ENCODE results near the gene BSDC1.
A peak's percentile ranks its signal among the peaks of the same experiment; 100 is the strongest.

The BSDC1 gene

DNA sequence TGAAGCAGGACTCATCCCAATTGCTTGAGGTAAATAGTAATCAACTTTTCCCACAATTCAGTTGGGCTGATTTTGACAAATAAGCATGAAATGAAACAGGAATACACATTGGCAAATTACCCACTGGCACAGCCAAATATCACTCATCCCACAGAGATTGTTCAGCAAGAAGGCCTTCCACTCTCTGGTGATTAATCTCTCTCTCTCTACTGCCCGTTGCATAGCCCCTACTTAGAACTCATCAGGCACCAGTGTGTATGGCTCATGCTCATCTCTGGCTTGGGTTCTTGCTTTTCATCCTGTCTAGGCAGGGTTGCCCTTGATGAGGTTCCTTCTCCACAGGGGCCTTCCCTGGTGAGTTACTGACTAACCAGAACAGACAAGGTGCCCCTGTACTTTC is 1.1 kb downstream of the BSDC1 start:
- Histone ChIP-seq H2AK5ac (ENCODE audit: low read length) (peak overlapping the region; percentile 6), H2BK120ac (ENCODE audit: insufficient read depth, low read length, poor library complexity) (no peak overlapping the region), H2BK5ac (ENCODE audit: low read depth, low read length, poor library complexity) (no peak overlapping the region), H4K8ac (ENCODE audit: low read depth, low read length) (no peak overlapping the region), H3K79me2 (ENCODE audit: control insufficient read depth, insufficient read depth, low read length, poor library complexity) (peaks cover 5% of the 10 kb centered on the region), H3K9ac (ENCODE audit: low read length) (no peak overlapping the region), H3K4me2 (ENCODE audit: low read length) (peak overlapping the region; percentile 73), H3K27ac (ENCODE audit: low read depth, low read length) (no peak overlapping the region), H3K4me3 (ENCODE audit: low read depth, low read length) (no peak overlapping the region), H3K23ac (ENCODE audit: low read length) (no peak overlapping the region), H3K4me1 (ENCODE audit: control insufficient read depth in 1 of 2, insufficient read depth in 2 of 2, low read length in 2 of 2) (peaks cover 4 to 5% of the 10 kb centered on the region in 2 experiments), H2BK12ac (ENCODE audit: low read length) (no peak overlapping the region), H3K79me1 (ENCODE audit: low read length) (peaks cover 6% of the 10 kb centered on the region), H2AFZ (ENCODE audit: insufficient read depth, low read length, poor library complexity) (no peak overlapping the region), H4K12ac (ENCODE audit: low read depth, low read length) (no peak overlapping the region), H3K27me3 (ENCODE audit: insufficient read depth, low read length) (no peaks in the 10 kb centered on the region), H3K18ac (ENCODE audit: low read length) (no peak overlapping the region), H3K4ac (ENCODE audit: low read depth, low read length) (peak overlapping the region; percentile 57), H3K36me3 (ENCODE audit: control insufficient read depth in 1 of 2, insufficient read depth in 2 of 2, low read length in 2 of 2) (peaks cover 9 to 25% of the 10 kb centered on the region in 2 experiments), H3K14ac (ENCODE audit: low read length) (no peak overlapping the region), H3K9me3 (ENCODE audit: insufficient read depth, low read depth, low read length) (peaks cover 3% of the 10 kb centered on the region), H4K91ac (ENCODE audit: low read depth, low read length) (no peak overlapping the region)
- no CpG with 5 or more reads among the region's 1 CpG for WGBS (ENCODE audit: extremely low coverage, insufficient coverage, insufficient read length)
- no peak for DNase-seq

DNA sequence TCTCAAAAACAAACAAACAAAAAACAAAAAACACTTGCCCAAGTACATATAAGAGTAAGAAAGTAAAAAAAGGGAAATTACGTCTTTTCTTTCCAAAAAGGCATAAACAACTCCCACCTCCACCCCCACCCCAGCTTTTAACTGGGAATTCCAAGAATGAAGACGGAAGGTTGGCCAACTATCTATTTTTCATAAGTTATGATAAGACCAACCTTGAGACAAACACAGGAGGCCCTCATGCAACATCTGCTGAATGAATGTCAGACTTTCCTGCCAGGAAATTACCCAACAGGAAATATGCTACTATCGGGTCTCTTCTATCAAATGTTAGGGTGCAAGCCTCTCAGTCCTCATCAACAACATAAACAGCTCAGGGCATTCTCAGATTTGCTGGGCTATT is 1.9 kb downstream of the BSDC1 start:
- Histone ChIP-seq H3K27me3 (ENCODE audit: insufficient read depth, low read length) (no peaks in the 10 kb centered on the region), H3K4ac (ENCODE audit: low read depth, low read length) (peak overlapping the region; percentile 54), H3K36me3 (ENCODE audit: control insufficient read depth in 1 of 2, insufficient read depth in 2 of 2, low read length in 2 of 2) (peaks cover 12 to 28% of the 10 kb centered on the region in 2 experiments)

DNA sequence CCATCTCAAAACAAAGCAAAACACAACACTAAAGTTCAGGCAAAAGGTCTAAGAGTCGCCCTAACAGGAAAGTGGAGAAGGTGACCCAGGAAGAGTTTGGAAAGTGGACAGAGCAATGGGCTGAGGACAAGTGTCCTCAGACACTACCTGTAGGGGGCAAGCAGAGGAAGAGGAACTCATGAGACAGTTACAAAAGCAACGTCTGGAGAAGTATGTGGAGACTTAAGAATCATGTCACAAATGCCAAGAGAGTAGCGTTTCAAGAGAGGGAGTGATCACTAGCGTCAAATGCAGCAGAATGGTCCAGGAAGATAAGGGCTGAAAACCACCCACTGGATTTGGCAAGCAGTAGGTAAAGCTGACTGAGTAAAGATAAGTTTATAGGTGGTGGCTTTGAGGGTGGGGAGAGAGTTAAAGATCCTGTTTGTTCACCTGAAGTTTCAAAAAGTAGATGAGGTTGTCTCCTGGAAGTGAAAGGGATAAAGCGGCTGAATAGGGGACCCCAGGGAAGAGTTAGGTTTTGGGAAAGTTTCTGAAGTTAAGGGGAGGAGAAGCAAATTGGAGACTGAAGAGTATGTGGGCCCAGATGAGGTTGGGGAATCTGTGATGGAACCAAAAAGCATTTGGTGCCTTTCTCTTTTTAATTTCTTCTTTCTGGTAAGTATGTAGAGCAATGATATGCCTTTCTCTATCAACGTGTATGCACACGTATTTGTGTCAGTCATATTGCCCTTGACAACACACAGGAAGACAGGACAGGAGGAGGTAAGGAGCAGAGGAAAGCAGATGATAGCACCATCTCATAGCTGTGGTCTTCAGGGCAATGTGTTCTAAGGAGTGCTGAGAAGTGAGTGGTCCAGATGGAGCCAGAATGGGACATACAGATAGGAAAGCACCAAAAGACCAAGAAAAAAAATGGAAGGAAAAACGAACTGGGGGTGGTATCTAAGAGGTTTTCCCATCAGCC is 3.1 kb downstream of the BSDC1 start:
- Histone ChIP-seq H3K4me1 (ENCODE audit: control insufficient read depth in 1 of 2, insufficient read depth in 2 of 2, low read length in 2 of 2) (peaks cover 4 to 5% of the 10 kb centered on the region in 2 experiments), H3K4me2 (ENCODE audit: low read length) (no peak overlapping the region), H3K79me1 (ENCODE audit: low read length) (peaks cover 6% of the 10 kb centered on the region), H3K4me3 (ENCODE audit: low read depth, low read length) (no peak overlapping the region), H3K18ac (ENCODE audit: low read length) (no peak overlapping the region), H3K23ac (ENCODE audit: low read length) (no peak overlapping the region), H2AFZ (ENCODE audit: insufficient read depth, low read length, poor library complexity) (no peak overlapping the region), H2BK5ac (ENCODE audit: low read depth, low read length, poor library complexity) (no peak overlapping the region), H3K9ac (ENCODE audit: low read length) (no peak overlapping the region), H3K4ac (ENCODE audit: low read depth, low read length) (no peak overlapping the region), H2BK120ac (ENCODE audit: insufficient read depth, low read length, poor library complexity) (no peak overlapping the region), H3K9me3 (ENCODE audit: insufficient read depth, low read depth, low read length) (peaks cover 3% of the 10 kb centered on the region), H2BK12ac (ENCODE audit: low read length) (no peak overlapping the region), H3K14ac (ENCODE audit: low read length) (no peak overlapping the region), H3K27me3 (ENCODE audit: insufficient read depth, low read length) (no peaks in the 10 kb centered on the region), H3K36me3 (ENCODE audit: control insufficient read depth in 1 of 2, insufficient read depth in 2 of 2, low read length in 2 of 2) (peaks cover 17 to 34% of the 10 kb centered on the region in 2 experiments), H4K91ac (ENCODE audit: low read depth, low read length) (no peak overlapping the region), H2AK5ac (ENCODE audit: low read length) (no peak overlapping the region), H4K12ac (ENCODE audit: low read depth, low read length) (no peak overlapping the region), H3K27ac (ENCODE audit: low read depth, low read length) (no peak overlapping the region), H3K79me2 (ENCODE audit: control insufficient read depth, insufficient read depth, low read length, poor library complexity) (peaks cover 5% of the 10 kb centered on the region), H4K8ac (ENCODE audit: low read depth, low read length) (no peak overlapping the region)
- no CpG with 5 or more reads among the region's 8 CpGs for WGBS (ENCODE audit: extremely low coverage, insufficient coverage, insufficient read length)
- DNase-seq, result no peak

More for the DNA sequence above, 1.9 kb downstream of the BSDC1 start:
- Histone ChIP-seq H3K4me1 (ENCODE audit: control insufficient read depth in 1 of 2, insufficient read depth in 2 of 2, low read length in 2 of 2) (peaks cover 4 to 5% of the 10 kb centered on the region in 2 experiments), H3K14ac (ENCODE audit: low read length) (no peak overlapping the region), H2BK120ac (ENCODE audit: insufficient read depth, low read length, poor library complexity) (no peak overlapping the region), H3K79me2 (ENCODE audit: control insufficient read depth, insufficient read depth, low read length, poor library complexity) (peaks cover 5% of the 10 kb centered on the region), H3K4me2 (ENCODE audit: low read length) (no peak overlapping the region), H4K91ac (ENCODE audit: low read depth, low read length) (no peak overlapping the region), H3K79me1 (ENCODE audit: low read length) (peaks cover 6% of the 10 kb centered on the region), H3K23ac (ENCODE audit: low read length) (no peak overlapping the region), H2BK12ac (ENCODE audit: low read length) (no peak overlapping the region), H2AFZ (ENCODE audit: insufficient read depth, low read length, poor library complexity) (no peak overlapping the region), H3K4me3 (ENCODE audit: low read depth, low read length) (no peak overlapping the region), H2AK5ac (ENCODE audit: low read length) (no peak overlapping the region), H3K27ac (ENCODE audit: low read depth, low read length) (no peak overlapping the region), H3K18ac (ENCODE audit: low read length) (no peak overlapping the region), H2BK5ac (ENCODE audit: low read depth, low read length, poor library complexity) (no peak overlapping the region), H4K12ac (ENCODE audit: low read depth, low read length) (no peak overlapping the region), H3K9ac (ENCODE audit: low read length) (no peak overlapping the region), H3K9me3 (ENCODE audit: insufficient read depth, low read depth, low read length) (peaks cover 3% of the 10 kb centered on the region), H4K8ac (ENCODE audit: low read depth, low read length) (no peak overlapping the region)
- WGBS (ENCODE audit: extremely low coverage, insufficient coverage, insufficient read length), result no CpG with 5 or more reads among the region's 3 CpGs
- no peak for DNase-seq

DNA sequence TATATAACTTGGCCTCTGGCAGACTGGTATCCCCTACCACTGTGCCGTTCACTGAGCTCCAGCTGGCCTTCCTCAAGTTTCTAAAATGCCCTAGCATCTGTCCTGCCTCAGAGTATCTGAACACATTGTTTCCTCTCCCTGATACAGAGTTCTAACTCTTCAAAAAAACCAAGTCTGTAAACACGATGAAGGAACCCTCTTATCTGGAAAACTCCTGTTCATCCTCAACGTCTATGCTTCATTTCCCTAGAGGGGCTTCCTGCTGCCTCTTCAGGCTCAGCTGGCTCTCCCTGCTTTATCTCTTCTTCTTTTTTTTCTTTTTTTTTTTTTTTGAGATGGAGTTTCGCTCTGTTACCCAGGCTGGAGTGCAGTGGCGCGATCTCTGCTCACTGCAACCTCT is 5.6 kb downstream of the BSDC1 start:
- H2BK12ac ChIP-seq (ENCODE audit: low read length), result no peak overlapping the region
- H2AK5ac ChIP-seq (ENCODE audit: low read length), result no peak overlapping the region
- H3K4me2 ChIP-seq (ENCODE audit: low read length), result no peak overlapping the region
- no peak overlapping the region for H3K23ac ChIP-seq (ENCODE audit: low read length)
- H2BK5ac ChIP-seq (ENCODE audit: low read depth, low read length, poor library complexity), result no peak overlapping the region
- H3K36me3 ChIP-seq (ENCODE audit: control insufficient read depth in 1 of 2, insufficient read depth in 2 of 2, low read length in 2 of 2), result peaks cover 27 to 45% of the 10 kb centered on the region in 2 experiments
- H4K12ac ChIP-seq (ENCODE audit: low read depth, low read length), result no peak overlapping the region
- H2BK120ac ChIP-seq (ENCODE audit: insufficient read depth, low read length, poor library complexity), result no peak overlapping the region
- WGBS (ENCODE audit: extremely low coverage, insufficient coverage, insufficient read length), result no CpG with 5 or more reads among the region's 6 CpGs
- no peak overlapping the region for H3K18ac ChIP-seq (ENCODE audit: low read length)
- no peak overlapping the region for H3K9ac ChIP-seq (ENCODE audit: low read length)
- no peak overlapping the region for H2AFZ ChIP-seq (ENCODE audit: insufficient read depth, low read length, poor library complexity)
- H3K9me3 ChIP-seq (ENCODE audit: insufficient read depth, low read depth, low read length), result no peaks in the 10 kb centered on the region
- H3K4me1 ChIP-seq (ENCODE audit: control insufficient read depth in 1 of 2, insufficient read depth in 2 of 2, low read length in 2 of 2), result peaks cover 4 to 5% of the 10 kb centered on the region in 2 experiments
- no peak overlapping the region for H3K14ac ChIP-seq (ENCODE audit: low read length)
- no peak for DNase-seq
- H3K79me1 ChIP-seq (ENCODE audit: low read length), result no peaks in the 10 kb centered on the region
- no peak overlapping the region for H3K27ac ChIP-seq (ENCODE audit: low read depth, low read length)
- H4K91ac ChIP-seq (ENCODE audit: low read depth, low read length), result no peak overlapping the region
- no peak overlapping the region for H3K4ac ChIP-seq (ENCODE audit: low read depth, low read length)
- no peak overlapping the region for H4K8ac ChIP-seq (ENCODE audit: low read depth, low read length)
- H3K79me2 ChIP-seq (ENCODE audit: control insufficient read depth, insufficient read depth, low read length, poor library complexity), result no peaks in the 10 kb centered on the region
- H3K27me3 ChIP-seq (ENCODE audit: insufficient read depth, low read length), result no peaks in the 10 kb centered on the region
- H3K4me3 ChIP-seq (ENCODE audit: low read depth, low read length), result no peak overlapping the region

All from trophoblast cell (in vitro differentiated cells and primary cell).